Esophagus squamous epithelium (tissue), 5 donors: ENCODE data around the gene RAPGEF1. TPM values are rescaled to one million over a fixed set of nuclear protein-coding genes. Genes with fewer than 3 reads are reported as not detected.
A peak's percentile ranks its signal among the peaks of the same experiment; 100 is the strongest.
"Not testable (repeated sequence)": the region's sequence is repeated elsewhere in the genome, so short reads cannot be mapped to it uniquely, and the experiment has no call there.

Experiments
- DNase-seq: peaks from one replicate; lab custom pipeline; 2025; lab: John Stamatoyannopoulos, UW
- H3K27ac ChIP-seq, 4 donors: fragments of 200-600 bp; sonication (generic); one replicate each; pipeline ENCODE4 v1.5.1; 2016 to 2019; ENCODE audit warnings: mild to moderate bottlenecking in 1 of 4
- H3K27me3 ChIP-seq, 4 donors: fragments of 200-600 bp; sonication (generic); 1 replicate in 3 of 4; 2 replicates in 1 of 4; pipeline versions ENCODE4 v1.5.1 to v1.6.0; 2017 to 2021; ENCODE audit warnings: antibody characterized with exemption in 1 of 4
- H3K36me3 ChIP-seq, 3 donors: fragments of 200-600 bp; sonication (generic); one replicate each; pipeline ENCODE4 v1.5.1; 2016 to 2019
- H3K4me1 ChIP-seq, 3 donors: fragments of 200-600 bp; sonication (generic); one replicate each; pipeline ENCODE4 v1.5.1; 2017 to 2019
- H3K4me3 ChIP-seq, 4 donors: fragments of 200-600 bp; sonication (generic); 1 replicate in 3 of 4; 2 replicates in 1 of 4; pipeline ENCODE4 v1.5.1; 2016 to 2019; ENCODE audit warnings: mild to moderate bottlenecking in 2 of 4, moderate library complexity in 1 of 4
- H3K9me3 ChIP-seq, 3 donors: fragments of 200-600 bp; sonication (generic); one replicate each; pipeline ENCODE4 v1.5.1; 2016 to 2019
- CTCF ChIP-seq, 6 experiments: fragments of 450-650 bp in 4 of 6; fragments of 200-600 bp in 2 of 6; sonication (generic) in 2 of 6; IDR thresholded peaks; one replicate each; pipeline ENCODE4 v1.5.1; 2016 to 2019; ENCODE audit warnings: antibody characterized with exemption in 6 of 6, mild to moderate bottlenecking in 4 of 6, moderate library complexity in 4 of 6
- POLR2A ChIP-seq, 4 donors: fragments of 450-650 bp; IDR thresholded peaks; one replicate each; pipeline ENCODE4 v1.6.1; 2017; ENCODE audit warnings: antibody characterized with exemption in 4 of 4, mild to moderate bottlenecking in 4 of 4, moderate library complexity in 3 of 4
- WGBS, 2 donors: methylation state at CpG; one replicate each; pipeline ENCODE4 v1.1.5; 2018; 5-methylcytosine and 5-hydroxymethylcytosine counted together
- intact Hi-C: fragments of 100-400 bp; cut with DNase I; formaldehyde crosslinking; loops from one replicate; pipeline ENCODE4 v1.15.0; 2022
- total RNA-seq, 4 donors: library from RNA; depleted of rRNA; stranded (reverse); fragments of >200 nt; gene quantifications; one replicate each; pipeline ENCODE4 v1.1.0, GENCODE V29; 2016
- donor health status: DM: yes; HTN: yes; CAD: no.

The RAPGEF1 gene
- total RNA-seq, 4 donors from 2014 or later: 12.2 to 40.4 (median 19.0) TPM

GRCh38 chr9:131552030-131552429 lies 187.8 kb downstream of the RAPGEF1 start:
- 79 to 93% methylated on average over 5 to 6 of the region's 6 CpGs for WGBS, 2 donors
- TF ChIP-seq POLR2A (IDR thresholded peaks at IDR 0.05) (no peak), CTCF (IDR thresholded peaks at IDR 0.05) (no peak)
- no peak for DNase-seq
- intact Hi-C loops: no loop called here
- Histone ChIP-seq H3K27me3 (peaks cover 0 to 85% (median 3%) of the 10 kb centered on the region in 4 donors), H3K9me3 (no peaks in the 10 kb centered on the region), H3K4me3 (no peak overlapping the region), H3K4me1 (peaks cover 0 to 2% (median under 1%) of the 10 kb centered on the region in 3 donors), H3K27ac (no peak overlapping the region), H3K36me3 (no peaks in the 10 kb centered on the region)

DNA sequence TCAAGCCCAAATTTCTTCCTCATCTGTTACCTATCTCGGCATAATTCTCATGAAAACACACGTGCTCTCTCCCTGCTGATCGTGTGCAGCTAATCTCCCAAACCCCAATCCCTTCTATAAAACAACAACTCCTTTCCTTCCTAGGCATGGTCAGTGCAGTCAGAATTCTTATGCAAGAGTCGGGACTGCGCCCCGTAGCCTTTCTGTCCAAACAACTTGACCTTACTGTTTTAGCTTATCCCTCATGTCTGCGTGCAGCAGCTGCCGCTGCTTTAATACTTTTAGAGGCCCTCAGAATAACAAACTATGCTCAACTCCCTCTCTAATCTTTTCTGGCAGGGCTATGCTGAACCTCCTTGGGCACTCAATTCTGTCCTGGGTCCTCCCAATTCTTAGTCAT lies 189.4 kb downstream of the RAPGEF1 start:
- DNase-seq, H3K27ac ChIP-seq, H3K9me3 ChIP-seq, intact Hi-C loops, H3K36me3 ChIP-seq, H3K4me3 ChIP-seq: not testable (repeated sequence)
- WGBS, 2 donors: 66 to 73% methylated on average over 8 of the region's 8 CpGs
- peaks cover 9 to 17% (median 13%) of the 10 kb centered on the region in 3 donors for H3K4me1 ChIP-seq
- peaks cover 7 to 85% (median 14%) of the 10 kb centered on the region in 4 donors for H3K27me3 ChIP-seq

GRCh38 chr9:131549186-131549585 lies 190.7 kb downstream of the RAPGEF1 start:
- H3K27ac ChIP-seq, DNase-seq, H3K9me3 ChIP-seq, H3K4me3 ChIP-seq, intact Hi-C loops, H3K36me3 ChIP-seq: not testable (repeated sequence)
- 80% methylated on average over 10 of the region's 10 CpGs for WGBS, 2 donors
- Histone ChIP-seq H3K4me1 (peaks cover 13 to 22% (median 14%) of the 10 kb centered on the region in 3 donors), H3K27me3 (peaks cover 7 to 85% (median 20%) of the 10 kb centered on the region in 4 donors)

GRCh38 chr9:131546336-131547084 lies 193.4 kb downstream of the RAPGEF1 start:
- no peak overlapping the region for H3K27ac ChIP-seq

DNA sequence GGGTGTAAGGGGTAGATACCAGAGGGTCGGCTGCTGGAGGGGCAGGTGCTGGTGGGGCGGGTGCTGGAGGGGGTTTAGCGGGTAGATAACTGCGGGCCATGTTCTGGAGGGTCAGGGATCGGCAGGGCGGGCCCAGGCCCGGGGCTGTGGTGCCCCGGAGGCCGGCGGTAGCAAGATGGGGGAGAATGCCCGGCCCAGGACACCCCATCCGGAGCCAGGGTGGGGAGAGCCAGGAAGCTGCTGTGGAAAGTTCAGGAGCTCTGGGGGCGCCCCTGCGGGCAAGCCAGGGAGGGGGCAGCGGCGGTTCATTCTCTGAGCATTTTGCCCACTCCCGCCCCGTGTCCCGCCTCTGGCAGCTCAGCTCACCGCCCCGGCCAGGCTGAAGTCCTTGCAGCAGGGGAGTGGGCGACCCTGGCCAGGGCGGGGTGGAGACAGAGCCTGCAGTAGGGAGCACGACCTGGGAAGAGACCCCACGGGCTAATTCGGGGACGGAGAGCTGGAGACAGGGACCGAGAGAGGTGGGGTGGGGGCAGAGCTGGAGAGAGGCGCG lies 194.0 kb downstream of the RAPGEF1 start:
- intact Hi-C loops: no loop called here
- Histone ChIP-seq H3K36me3 (no peaks in the 10 kb centered on the region), H3K4me3 (peak overlapping the region in 2 of 4 donors; percentile 18 to 55), H3K9me3 (peaks cover 0 to 26% (median 13%) of the 10 kb centered on the region in 3 donors), H3K27ac (no peak overlapping the region), H3K4me1 (peaks cover 13 to 22% (median 14%) of the 10 kb centered on the region in 3 donors), H3K27me3 (peaks cover 7 to 70% (median 19%) of the 10 kb centered on the region in 4 donors)
- TF ChIP-seq CTCF (IDR thresholded peaks at IDR 0.05): no peak
- TF ChIP-seq POLR2A (IDR thresholded peaks at IDR 0.05): no peak
- WGBS, 2 donors: 4 to 5% methylated on average over 14 of the region's 30 CpGs
- no peak for DNase-seq

More at GRCh38 chr9:131546336-131547084, 193.4 kb downstream of the RAPGEF1 start:
- 1 to 4% methylated on average over 18 to 20 of the region's 49 CpGs for WGBS, 2 donors
- intact Hi-C loops: no loop called here
- H3K27me3 ChIP-seq: peaks cover 7 to 70% (median 19%) of the 10 kb centered on the region in 4 donors
- no peak for DNase-seq
- H3K4me1 ChIP-seq: peaks cover 13 to 22% (median 14%) of the 10 kb centered on the region in 3 donors
- TF ChIP-seq CTCF (IDR thresholded peaks at IDR 0.05) (no peak), POLR2A (IDR thresholded peaks at IDR 0.05) (no peak)
- H3K36me3 ChIP-seq: no peaks in the 10 kb centered on the region
- H3K4me3 ChIP-seq: peak overlapping the region in 3 of 4 donors; percentile 18 to 55 (median 30)
- H3K9me3 ChIP-seq: peaks cover 0 to 26% (median 13%) of the 10 kb centered on the region in 3 donors
